ENCODE results near the gene PMAIP1. TPM values are rescaled to one million over a fixed set of nuclear protein-coding genes. Genes with fewer than 3 reads are reported as not detected.

The PMAIP1 gene
- total and polyA plus RNA-seq, 4 donors: 0.08 to 5.5 (median 0.25) TPM

- Histone ChIP-seq H3K9ac (ENCODE audit: low read depth in 1 of 2, low read length in 2 of 2) (no peak overlapping the region), H3K4me3 (ENCODE audit: low read depth in 1 of 3, low read length in 3 of 3) (no peak overlapping the region), H3K27me3 (ENCODE audit: control insufficient read depth in 4 of 4, insufficient read depth in 4 of 4, low read length in 3 of 4) (no peaks in the 10 kb centered on the region), H3K36me3 (ENCODE audit: control insufficient read depth in 4 of 4, insufficient read depth in 3 of 4, low read depth in 1 of 4, low read length in 3 of 4) (no peaks in the 10 kb centered on the region), H3K4me1 (ENCODE audit: control insufficient read depth in 4 of 4, insufficient read depth in 4 of 4, low read length in 3 of 4) (no peaks in the 10 kb centered on the region), H3K9me3 (ENCODE audit: control insufficient read depth in 4 of 4, low read length in 3 of 4) (no peaks in the 10 kb centered on the region), H3K27ac (ENCODE audit: low read depth in 1 of 2, low read length in 2 of 2) (no peak overlapping the region)
- 66% methylated on average over 7 of the region's 7 CpGs for WGBS
- no peak for DNase-seq (ENCODE audit: low spot score)
- TF ChIP-seq FOXA2 (IDR thresholded peaks at IDR 0.05) (no peak), CTCF (IDR thresholded peaks at IDR 0.05; ENCODE audit: low read depth, low read length, missing input control) (no peak), REST (IDR thresholded peaks at IDR 0.05) (no peak), YY1 (IDR thresholded peaks at IDR 0.05) (no peak), RAD21 (IDR thresholded peaks at IDR 0.05) (no peak), NR2F2 (IDR thresholded peaks at IDR 0.05) (no peak), JUND (IDR thresholded peaks at IDR 0.05) (no peak), ZBTB33 (IDR thresholded peaks at IDR 0.05) (no peak), HNF4G (IDR thresholded peaks at IDR 0.05) (no peak)
Measured at GRCh38 chr18:59861963-59862819, 37.6 kb upstream of the PMAIP1 start.

- Histone ChIP-seq H3K36me3 (ENCODE audit: control insufficient read depth in 4 of 4, insufficient read depth in 3 of 4, low read depth in 1 of 4, low read length in 3 of 4) (no peaks in the 10 kb centered on the region), H3K4me3 (ENCODE audit: low read depth in 1 of 3, low read length in 3 of 3) (no peak overlapping the region), H3K9me3 (ENCODE audit: control insufficient read depth in 4 of 4, low read length in 3 of 4) (no peaks in the 10 kb centered on the region), H3K9ac (ENCODE audit: low read depth in 1 of 2, low read length in 2 of 2) (no peak overlapping the region), H3K4me1 (ENCODE audit: control insufficient read depth in 4 of 4, insufficient read depth in 4 of 4, low read length in 3 of 4) (no peaks in the 10 kb centered on the region), H3K27ac (ENCODE audit: low read depth in 1 of 2, low read length in 2 of 2) (no peak overlapping the region), H3K27me3 (ENCODE audit: control insufficient read depth in 4 of 4, insufficient read depth in 4 of 4, low read length in 3 of 4) (no peaks in the 10 kb centered on the region)
- WGBS: 83% methylated on average over 6 of the region's 6 CpGs
- TF ChIP-seq ATF3 (IDR thresholded peaks at IDR 0.05): no peak
- DNase-seq (ENCODE audit: low spot score): no peak
Measured at GRCh38 chr18:59865241-59865986, 34.4 kb upstream of the PMAIP1 start.

All from liver (tissue), 9 donors.